Activated CD4-positive, alpha-beta T cell treated with anti-CD3 and anti-CD28 coated beads, Interleukin-2, amount 50 U/mL, for 4 hours (primary cell): ENCODE measurements around the gene BACE2.
"Not testable (repeated sequence)": the region's sequence is repeated elsewhere in the genome, so short reads cannot be mapped to it uniquely, and the experiment has no call there.

Source experiments
- DNase-seq, 2 experiments: peaks; one replicate each; pipeline ENCODE4 v3.0.0-alpha.2; 2020

The BACE2 gene

GRCh38 chr21:41243107-41243506, 75.1 kb downstream of the BACE2 start:
- DNase-seq: no peak

- DNase-seq: not testable (repeated sequence)
Observed at GRCh38 chr21:41244266-41244880, 76.4 kb downstream of the BACE2 start.

GRCh38 chr21:41245509-41246135, 77.7 kb downstream of the BACE2 start:
- no peak for DNase-seq

- no peak for DNase-seq
Observed at GRCh38 chr21:41246808-41247207, 78.8 kb downstream of the BACE2 start.

GRCh38 chr21:41247561-41248545, 79.9 kb downstream of the BACE2 start:
- DNase-seq: no peak

- DNase-seq: no peak
Observed at GRCh38 chr21:41249476-41249875, 81.5 kb downstream of the BACE2 start.

- no peak for DNase-seq
Observed at GRCh38 chr21:41250519-41250918, 82.6 kb downstream of the BACE2 start.

- no peak for DNase-seq
Observed at GRCh38 chr21:41251961-41252642, 84.1 kb downstream of the BACE2 start.

GRCh38 chr21:41254090-41254700, 86.2 kb downstream of the BACE2 start:
- no peak for DNase-seq

GRCh38 chr21:41255190-41255589, 87.2 kb downstream of the BACE2 start:
- DNase-seq: no peak

- DNase-seq: not testable (repeated sequence)
Observed at GRCh38 chr21:41256231-41256630, 88.3 kb downstream of the BACE2 start.

- DNase-seq: no peak
Observed at GRCh38 chr21:41256771-41257702, 89.1 kb downstream of the BACE2 start.

- DNase-seq: no peak
Observed at GRCh38 chr21:41258617-41259016, 90.7 kb downstream of the BACE2 start.

GRCh38 chr21:41260428-41260827, 92.5 kb downstream of the BACE2 start:
- no peak for DNase-seq

GRCh38 chr21:41267346-41267745, 99.4 kb downstream of the BACE2 start:
- no peak for DNase-seq

GRCh38 chr21:41269535-41269934, 101.6 kb downstream of the BACE2 start:
- DNase-seq: no peak

GRCh38 chr21:41277196-41277595, 109.2 kb downstream of the BACE2 start:
- no peak for DNase-seq

- DNase-seq: no peak
Observed at GRCh38 chr21:41277846-41278245, 109.9 kb downstream of the BACE2 start.

GRCh38 chr21:41280115-41280919, 112.4 kb downstream of the BACE2 start:
- no peak for DNase-seq

GRCh38 chr21:41282412-41282811, 114.5 kb downstream of the BACE2 start:
- no peak for DNase-seq
